ENCODE measurements around the gene PCBP3. TPM values are rescaled to one million over a fixed set of nuclear protein-coding genes. Genes with fewer than 3 reads are reported as not detected.

PCBP3 gene
- total RNA-seq, 2 experiments from 2014 or later: 1.9 to 2.2 TPM

- H3K27ac Mint-ChIP-seq: no peak overlapping the region
- ChIA-PET CTCF (interaction anchor here (0.8 to 2.2 kb wide), 4 partner anchors 8 to 70 kb away, joined by 3 to 23 read pairs (median 5); no protein-coding TSS in a partner anchor), POLR2A (no interaction called here)
- ATAC-seq: no peak
- no peak overlapping the region for H3K4me3 Mint-ChIP-seq
- intact Hi-C loops (cut with micrococcal nuclease): no loop called here
- no peak for TF ChIP-seq CTCF (IDR thresholded peaks at IDR 0.05)
- no peaks in the 10 kb centered on the region for H3K9me3 Mint-ChIP-seq
- H3K36me3 Mint-ChIP-seq (ENCODE audit: low read depth): no peaks in the 10 kb centered on the region
- no peak for DNase-seq
- H3K27me3 Mint-ChIP-seq: peaks cover 9% of the 10 kb centered on the region
- H3K4me1 Mint-ChIP-seq (ENCODE audit: low read depth): peaks cover 75% of the 10 kb centered on the region
Measured at GRCh38 chr21:45888386-45889009, 245.0 kb downstream of the PCBP3 start.

GRCh38 chr21:45889256-45889655 lies 245.7 kb downstream of the PCBP3 start:
- CTCF ChIA-PET: interaction anchor here (0.8 to 1.9 kb wide), 2 partner anchors 9 to 34 kb away, joined by 3 to 23 read pairs; no protein-coding TSS in a partner anchor
- Mint-ChIP-seq H3K4me1 (ENCODE audit: low read depth) (peaks cover 73% of the 10 kb centered on the region), H3K4me3 (no peak overlapping the region), H3K9me3 (no peaks in the 10 kb centered on the region), H3K36me3 (ENCODE audit: low read depth) (no peaks in the 10 kb centered on the region), H3K27ac (no peak overlapping the region), H3K27me3 (peaks cover 9% of the 10 kb centered on the region)
- POLR2A ChIA-PET: no interaction called here
- DNase-seq (no peak), ATAC-seq (no peak)
- intact Hi-C loops (cut with micrococcal nuclease): no loop called here
- no peak for TF ChIP-seq CTCF (IDR thresholded peaks at IDR 0.05)

- POLR2A ChIA-PET: interaction anchor here (0.6 kb wide), 1 partner anchor 187 kb away, joined by 3 read pairs; no protein-coding TSS in a partner anchor
- H3K9me3 Mint-ChIP-seq: no peaks in the 10 kb centered on the region
- H3K27me3 Mint-ChIP-seq: peaks cover 9% of the 10 kb centered on the region
- DNase-seq (no peak), ATAC-seq (no peak)
- intact Hi-C loops (cut with micrococcal nuclease): no loop called here
- no peak for TF ChIP-seq CTCF (IDR thresholded peaks at IDR 0.05)
- no peak overlapping the region for H3K4me3 Mint-ChIP-seq
- H3K4me1 Mint-ChIP-seq (ENCODE audit: low read depth): peaks cover 74% of the 10 kb centered on the region
- CTCF ChIA-PET: interaction anchor here (0.7 to 1.9 kb wide), 2 partner anchors 10 to 293 kb away, joined by 3 to 23 read pairs; no protein-coding TSS in a partner anchor
- no peaks in the 10 kb centered on the region for H3K36me3 Mint-ChIP-seq (ENCODE audit: low read depth)
- no peak overlapping the region for H3K27ac Mint-ChIP-seq
Measured at GRCh38 chr21:45889961-45890360, 246.4 kb downstream of the PCBP3 start.

- Mint-ChIP-seq H3K36me3 (ENCODE audit: low read depth) (no peaks in the 10 kb centered on the region), H3K27me3 (peaks cover 9% of the 10 kb centered on the region), H3K4me3 (no peak overlapping the region), H3K9me3 (no peaks in the 10 kb centered on the region), H3K4me1 (ENCODE audit: low read depth) (peaks cover 60% of the 10 kb centered on the region), H3K27ac (no peak overlapping the region)
- no peak for TF ChIP-seq CTCF (IDR thresholded peaks at IDR 0.05)
- ATAC-seq (peak; percentile 35), DNase-seq (no peak)
- ChIA-PET POLR2A (no interaction called here), CTCF (interaction anchor here (1.4 to 2.1 kb wide), 3 partner anchors 11 to 31 kb away, joined by 4 to 7 read pairs (median 4); no protein-coding TSS in a partner anchor)
- intact Hi-C loops (cut with micrococcal nuclease): no loop called here
Measured at GRCh38 chr21:45891388-45892155, 248.0 kb downstream of the PCBP3 start.
